ENCODE data around the gene CCAR1.

DNA sequence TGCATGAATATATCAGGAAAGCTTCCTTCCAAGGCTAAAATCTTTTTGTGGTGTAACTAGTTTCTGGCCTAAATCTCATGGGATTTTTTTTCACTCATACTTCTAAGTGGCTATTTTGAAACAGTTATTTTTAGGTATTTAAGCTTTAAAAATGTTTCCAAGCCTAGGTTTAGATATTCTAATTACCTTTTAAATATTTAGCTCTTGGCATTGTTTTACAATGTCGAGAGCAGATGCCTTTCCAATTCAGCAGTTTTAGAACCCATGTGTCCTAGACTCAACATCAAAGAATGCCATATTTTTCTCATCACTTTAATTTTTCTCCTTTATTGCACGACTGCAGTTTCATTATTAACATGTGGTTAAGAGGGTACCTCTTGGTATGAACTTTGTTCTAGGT lies 79.2 kb downstream of the CCAR1 start:
- TF ChIP-seq EZH2 (IDR thresholded peaks at IDR 0.05; ENCODE audit: insufficient read depth, poor library complexity, severe bottlenecking) (no peak), EZH2phosphoT487 (IDR thresholded peaks at IDR 0.05; ENCODE audit: insufficient read depth, low read depth) (no peak)

Measured in GM23248 (cell line).